HG03565 (cell line): ENCODE measurements around the gene TPPP.
"Not testable (repeated sequence)": the region's sequence is repeated elsewhere in the genome, so short reads cannot be mapped to it uniquely, and the experiment has no call there.

Experiments used
- ATAC-seq: cut with Tn5 transposase; IDR thresholded peaks from one replicate; pipeline ENCODE4 v1.9.1; 2021; ENCODE audit warnings: mild to moderate bottlenecking, moderate library complexity; ENCODE audit not compliant: unreplicated experiment

TPPP gene

DNA sequence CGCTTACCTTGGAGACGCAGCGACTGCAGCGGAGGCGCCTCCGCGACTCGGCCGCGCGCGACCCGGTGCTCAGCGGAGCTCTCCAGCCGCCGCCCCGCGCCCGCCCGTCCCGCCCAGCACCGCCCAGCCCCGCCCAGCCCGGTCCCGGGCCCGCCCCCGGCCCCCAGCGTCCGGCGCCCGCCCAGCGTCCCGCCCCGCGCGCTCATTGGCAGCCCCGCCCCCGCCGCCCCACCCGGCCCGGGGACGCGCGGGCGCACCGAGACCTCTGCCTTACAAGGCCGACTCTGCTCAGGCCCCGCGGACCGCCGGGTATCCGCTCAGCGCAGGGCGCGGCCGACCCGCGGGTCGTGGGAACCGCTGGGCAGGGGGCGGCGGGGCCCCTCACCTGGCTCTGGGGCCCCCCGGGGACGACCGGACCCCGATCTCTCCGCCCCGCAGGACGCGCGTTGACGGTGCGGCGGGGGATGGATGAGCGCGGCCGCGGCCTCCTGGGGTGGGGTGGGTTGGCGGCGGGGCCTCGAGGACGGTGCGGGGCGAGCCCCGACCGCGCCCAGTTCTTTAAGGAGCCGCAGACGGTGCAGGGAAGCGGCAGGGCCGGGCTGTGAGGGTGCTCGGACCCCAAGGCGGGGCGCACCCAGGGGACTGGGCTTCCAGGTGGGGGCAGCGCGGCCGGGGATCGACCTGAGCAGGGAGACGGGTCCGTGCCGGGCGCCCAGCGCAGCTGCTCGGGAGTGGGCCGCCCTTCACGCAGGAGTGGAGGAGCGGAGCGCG, at the start of gene TPPP:
TSS of gene TPPP (minus strand) at position 82 of the 771 bp plus-strand sequence. CDS start 15,292 bp downstream, outside the sequence.
- peak; percentile 36 for ATAC-seq

DNA sequence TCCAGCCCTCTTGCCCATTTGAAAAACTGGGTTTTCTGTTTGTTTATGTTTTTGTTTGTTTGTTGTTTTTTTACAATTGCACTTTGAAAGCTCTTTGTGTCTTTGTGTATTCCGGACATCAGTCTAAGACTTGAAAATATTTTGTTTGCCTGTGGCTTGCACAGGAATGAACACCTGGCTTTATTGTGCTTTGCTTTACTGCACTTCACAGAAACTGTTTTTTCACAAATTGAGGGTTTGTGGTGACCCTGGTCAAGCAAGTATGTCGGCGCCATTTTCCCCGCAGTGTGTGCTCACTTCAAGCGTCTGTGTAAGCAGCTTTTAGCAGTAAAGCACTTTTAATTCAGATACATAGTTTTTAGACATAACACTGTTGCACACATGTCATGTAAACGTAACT, 49.1 kb upstream of the TPPP start:
- not testable (repeated sequence) for ATAC-seq

DNA sequence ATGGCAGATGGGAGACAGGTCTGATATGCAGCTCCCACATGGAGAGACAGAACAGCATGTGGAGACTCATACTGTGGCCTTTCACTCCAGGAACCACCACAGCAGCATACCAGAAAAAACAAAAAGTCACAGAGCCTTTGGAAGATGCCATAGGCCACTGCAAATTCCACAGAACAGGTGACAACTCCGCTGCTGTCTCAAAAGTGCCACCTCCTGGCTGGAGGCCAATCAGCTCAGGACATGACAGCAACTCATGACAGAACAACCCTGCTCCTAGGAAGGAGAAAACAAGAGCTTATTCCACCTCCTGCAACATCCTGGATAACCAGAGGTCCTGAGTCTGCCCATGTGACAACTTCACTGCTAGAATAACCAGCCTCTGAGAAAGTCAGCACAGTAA, 41.0 kb upstream of the TPPP start:
- not testable (repeated sequence) for ATAC-seq

DNA sequence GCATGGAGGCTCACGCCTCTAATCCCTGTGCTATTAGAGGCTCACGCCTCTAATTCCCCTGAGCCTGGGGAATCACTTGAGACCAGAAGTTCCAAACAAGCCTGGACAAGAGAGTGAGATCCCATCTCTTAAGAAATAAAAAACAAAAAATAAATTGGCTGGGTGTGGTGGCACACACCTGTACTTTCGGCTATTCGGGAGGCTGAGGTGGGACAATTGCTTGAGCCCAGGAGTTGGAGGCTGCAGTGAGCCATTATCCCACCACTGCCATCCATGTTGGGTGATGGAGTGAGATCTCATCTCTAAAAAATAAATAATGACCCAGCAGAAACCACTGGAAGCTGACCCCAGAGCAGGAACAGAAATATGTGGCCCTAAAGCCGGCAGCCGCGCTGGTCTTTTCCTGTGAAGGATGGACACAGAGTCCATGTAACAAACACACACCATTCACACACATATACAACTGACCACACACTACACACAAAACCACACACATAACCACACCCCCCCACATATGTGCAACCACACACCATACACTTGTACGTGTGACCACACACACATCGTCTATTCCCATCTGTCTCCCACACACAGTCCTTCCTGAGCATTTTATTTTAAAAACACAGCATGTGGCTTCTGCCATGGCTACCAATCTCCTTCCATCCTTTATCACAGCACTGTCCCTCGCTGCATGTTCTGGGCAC, 39.8 kb upstream of the TPPP start:
- ATAC-seq, result not testable (repeated sequence)

DNA sequence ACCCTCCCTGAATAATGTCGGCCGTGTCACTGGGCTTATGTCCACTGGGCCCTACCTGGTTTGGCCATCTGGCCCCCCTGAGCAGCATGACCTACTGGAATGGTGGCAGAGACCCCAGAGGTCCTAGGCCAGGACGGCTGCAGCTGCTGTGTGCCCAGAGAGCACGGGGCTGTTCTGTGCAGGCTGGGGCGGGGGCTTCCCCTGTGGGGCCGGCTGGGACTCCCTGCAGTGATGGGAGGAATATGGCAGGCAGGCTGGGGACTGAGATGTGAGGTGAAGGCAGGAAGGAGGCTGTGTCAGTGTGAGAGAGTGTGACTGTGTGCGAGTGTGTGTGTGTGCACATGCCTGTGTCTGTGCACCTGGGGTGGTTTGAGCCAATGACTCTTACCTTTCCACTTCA, 36.1 kb upstream of the TPPP start:
- not testable (repeated sequence) for ATAC-seq

DNA sequence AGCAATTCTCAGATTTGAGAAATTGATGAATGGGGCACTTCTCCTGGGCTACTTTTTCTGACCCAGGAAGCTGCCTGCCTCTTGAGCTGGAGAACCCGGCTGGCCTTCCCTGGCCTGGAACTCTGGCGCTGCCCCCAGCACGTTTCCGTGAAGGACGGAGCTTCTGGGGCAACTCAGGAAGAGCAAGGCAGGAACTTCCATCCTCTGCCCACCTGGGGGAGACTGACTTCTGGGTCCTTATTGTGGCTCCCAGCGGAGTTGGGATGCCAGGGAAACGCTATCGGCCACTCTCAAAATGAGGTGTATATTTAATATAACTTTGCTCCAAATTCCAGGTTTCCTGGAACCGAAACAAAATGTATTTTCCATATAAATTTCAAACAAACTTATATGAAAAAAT, 33.9 kb upstream of the TPPP start:
- not testable (repeated sequence) for ATAC-seq

DNA sequence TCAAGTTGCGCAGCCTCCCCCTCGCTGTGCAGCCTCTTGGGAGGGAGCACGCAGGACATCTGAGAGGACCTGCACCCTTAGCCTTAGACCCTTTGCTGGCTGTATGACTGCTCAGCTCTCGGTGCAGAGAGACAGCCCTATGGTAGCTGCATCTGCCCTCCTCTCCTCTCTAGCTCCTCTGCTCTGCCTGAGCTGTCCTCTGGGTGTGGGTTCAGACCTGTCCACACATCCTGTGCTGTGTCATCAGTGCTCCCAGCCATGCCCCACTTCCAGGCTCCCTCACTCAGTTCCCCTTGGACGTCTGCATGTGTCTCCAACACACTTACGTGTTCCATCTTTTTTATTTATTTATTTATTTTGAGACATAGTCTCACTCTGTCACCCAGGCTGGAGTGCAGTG, 30.7 kb upstream of the TPPP start:
- ATAC-seq, result not testable (repeated sequence)

DNA sequence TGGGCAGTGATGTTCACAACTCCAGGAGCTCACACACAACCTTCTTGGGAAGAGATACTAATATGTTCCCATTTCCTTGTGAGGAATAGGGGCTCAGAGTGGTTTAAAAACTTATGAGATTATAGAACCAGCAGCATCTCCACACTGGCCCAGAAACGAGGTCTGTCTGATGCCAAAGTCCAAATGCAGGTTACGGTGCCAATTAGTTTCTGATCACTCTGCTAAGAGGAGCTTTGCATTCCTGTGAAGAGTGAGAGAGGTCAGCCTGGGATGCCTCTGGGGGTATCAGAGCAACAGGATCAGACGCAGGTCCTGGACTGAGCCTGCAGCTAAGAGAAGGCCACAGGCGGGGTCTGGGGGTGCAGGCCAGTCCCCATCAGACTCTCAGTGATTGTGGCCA, 30.2 kb upstream of the TPPP start:
- not testable (repeated sequence) for ATAC-seq

DNA sequence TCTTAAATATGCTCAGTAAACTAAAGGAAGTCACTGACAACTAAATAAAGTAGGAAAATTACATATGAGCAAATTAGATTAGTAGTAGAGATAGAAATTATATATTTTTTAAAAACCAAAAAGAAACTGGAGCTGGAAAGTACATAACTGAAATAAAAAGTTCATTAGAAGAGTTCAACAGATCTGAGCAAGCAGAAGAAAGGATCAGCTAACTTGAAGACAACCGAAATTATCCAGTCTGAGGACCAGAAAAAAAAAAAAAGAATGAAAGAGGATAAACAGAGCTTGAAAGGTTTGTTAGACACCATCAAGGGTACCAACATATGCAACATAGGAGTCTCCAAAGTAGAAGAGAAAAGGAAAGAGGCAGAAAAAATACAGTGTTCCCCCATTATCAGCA, 26.2 kb upstream of the TPPP start:
- ATAC-seq, result not testable (repeated sequence)

DNA sequence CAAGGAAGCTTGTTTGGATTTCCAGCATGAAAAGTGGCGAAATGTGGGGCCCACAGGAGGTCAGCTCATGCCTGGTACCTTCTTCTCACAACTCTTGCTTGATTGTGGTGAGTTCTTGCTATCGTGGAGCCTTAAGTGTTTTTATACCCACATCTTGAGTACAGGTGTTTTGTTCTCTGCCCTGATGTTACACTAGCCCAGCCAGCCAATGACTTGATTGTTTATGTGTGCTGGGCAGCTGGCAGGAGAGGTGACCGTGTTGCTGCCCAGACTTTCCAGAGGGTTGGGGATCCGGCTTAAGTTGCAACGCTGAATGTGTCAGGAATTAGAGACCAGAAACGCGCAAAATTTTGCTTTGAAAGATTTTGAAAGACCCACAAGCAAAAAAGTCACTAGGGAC, 24.0 kb upstream of the TPPP start:
- ATAC-seq, result no peak

DNA sequence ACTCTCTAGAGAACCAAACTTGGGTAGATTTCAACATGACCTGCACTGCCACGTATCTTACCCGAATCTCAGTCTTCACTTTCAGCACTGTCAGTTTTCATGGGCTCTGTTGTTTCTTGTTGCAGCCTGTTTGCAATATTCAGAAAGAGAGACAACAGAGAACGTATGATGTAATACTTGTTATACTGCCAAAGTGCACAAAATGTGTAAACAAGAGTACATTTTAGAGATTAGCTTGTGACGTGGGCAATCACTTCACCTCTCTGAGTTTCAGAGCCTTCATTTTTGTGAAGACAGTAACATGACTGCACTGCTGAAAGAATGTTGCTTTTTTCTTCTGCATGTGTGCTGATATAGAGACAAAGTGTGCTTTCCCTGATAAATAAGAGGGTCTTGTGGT, 23.6 kb upstream of the TPPP start:
- ATAC-seq, result not testable (repeated sequence)

DNA sequence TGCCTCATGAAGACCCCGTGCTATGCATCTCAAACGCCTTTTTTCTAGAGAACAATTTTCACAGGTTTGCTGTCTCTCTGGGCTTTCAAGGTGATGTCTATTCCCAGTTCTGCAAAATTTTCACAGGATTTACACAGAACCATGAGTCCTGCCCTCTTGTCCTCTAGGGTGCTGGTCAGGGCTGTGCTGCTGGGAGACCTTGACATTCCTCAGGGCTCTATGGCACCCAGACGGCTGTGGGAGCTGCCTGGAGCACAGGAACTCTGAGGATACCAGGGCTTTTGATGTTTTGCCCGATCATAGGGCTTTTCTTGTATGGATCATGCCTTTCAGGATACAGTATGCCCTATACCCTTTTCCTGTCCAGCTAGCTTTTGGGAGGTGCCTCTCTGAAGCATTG, 22.5 kb upstream of the TPPP start:
- not testable (repeated sequence) for ATAC-seq

DNA sequence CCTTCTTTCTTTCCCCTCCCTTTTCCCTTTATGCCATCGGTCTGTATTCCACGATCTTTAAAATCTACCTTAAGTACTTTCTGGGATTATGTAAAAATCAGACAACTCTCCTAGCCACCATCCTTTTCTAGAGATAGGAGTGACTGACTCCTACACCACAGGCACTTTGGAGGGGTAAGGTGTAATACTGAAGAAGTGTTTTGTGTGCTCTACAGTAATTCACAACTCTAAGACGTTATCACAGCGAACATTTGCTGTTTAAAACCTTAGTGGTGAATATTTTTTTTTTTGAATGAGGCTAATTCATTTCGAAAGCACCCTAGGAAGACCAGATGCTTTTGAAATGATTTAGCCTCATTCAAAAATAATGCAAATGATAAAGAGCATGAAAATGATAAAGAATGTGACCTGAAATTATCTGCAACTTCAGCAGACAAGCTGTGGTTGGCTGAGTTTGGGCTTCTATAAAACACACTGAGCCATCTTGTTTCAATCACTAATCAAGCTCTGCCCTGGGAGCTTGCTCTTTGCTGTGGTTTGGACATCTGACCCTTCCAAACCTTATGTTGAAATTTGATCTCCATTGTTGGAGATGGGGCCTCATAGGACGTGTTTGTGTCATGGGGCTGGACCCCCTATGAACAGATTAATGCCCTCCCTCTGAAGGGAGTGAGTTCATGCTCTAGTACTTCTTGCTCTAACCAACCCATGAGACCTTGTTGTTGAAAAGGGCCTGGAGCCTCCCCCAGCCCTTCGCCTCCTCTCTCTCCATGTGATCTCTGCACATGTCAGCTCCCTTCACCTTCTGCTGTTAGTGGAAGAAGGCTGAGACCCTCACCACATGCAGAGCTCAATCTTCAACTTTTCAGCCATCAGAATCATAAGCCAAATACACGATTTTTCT, 21.3 kb upstream of the TPPP start:
- not testable (repeated sequence) for ATAC-seq

DNA sequence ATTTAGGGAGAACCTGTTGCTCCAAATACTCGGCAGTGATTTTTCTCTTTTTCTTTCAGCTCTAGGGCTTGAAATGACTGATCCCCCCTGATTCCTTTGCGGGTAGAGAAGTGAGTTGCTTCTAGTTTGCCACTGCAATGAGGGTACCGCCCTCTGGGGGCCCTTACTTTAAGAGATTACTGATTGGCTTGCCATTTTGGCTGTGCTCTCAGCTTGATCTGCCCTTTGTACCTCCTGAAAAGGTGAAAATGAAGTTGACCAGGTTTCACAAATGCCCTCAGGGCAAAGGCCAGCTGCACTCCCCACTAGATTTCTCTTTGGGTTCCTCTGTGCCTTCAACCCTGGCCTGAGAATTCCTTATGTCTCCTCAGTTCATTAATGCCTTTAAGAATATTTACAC, 20.5 kb upstream of the TPPP start:
- not testable (repeated sequence) for ATAC-seq

DNA sequence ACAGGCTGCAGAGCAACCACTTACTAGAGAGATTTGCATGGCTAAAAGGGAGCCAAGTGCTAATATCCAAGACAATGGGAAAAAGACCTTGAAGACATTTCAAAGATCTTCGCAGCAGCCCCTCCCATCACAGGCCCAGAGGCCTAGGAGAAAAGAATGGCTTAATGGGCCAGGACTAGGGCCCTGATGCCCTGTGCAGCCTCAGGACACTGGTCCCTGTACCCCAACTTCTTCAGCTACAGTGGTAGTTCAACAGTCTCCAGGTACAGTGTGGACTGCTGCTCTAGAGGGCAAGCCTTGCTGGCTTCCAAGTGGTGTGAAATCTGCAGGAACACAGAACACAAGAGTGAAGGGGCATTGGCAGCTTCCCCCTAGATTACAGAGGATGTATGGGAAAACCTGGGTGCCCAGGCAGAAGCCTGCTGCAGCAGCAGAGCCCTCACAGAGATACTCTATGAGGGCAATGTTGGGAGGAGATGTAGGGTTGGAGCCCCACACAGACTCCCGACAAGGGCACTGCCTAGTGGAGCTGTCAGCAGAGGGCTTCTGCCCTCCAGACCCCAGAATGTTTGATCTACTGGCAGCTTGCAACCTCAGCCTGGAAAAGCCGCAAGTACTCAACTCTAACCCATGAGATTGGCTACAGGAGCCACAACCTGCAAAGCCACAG, 15.8 kb upstream of the TPPP start:
- not testable (repeated sequence) for ATAC-seq

DNA sequence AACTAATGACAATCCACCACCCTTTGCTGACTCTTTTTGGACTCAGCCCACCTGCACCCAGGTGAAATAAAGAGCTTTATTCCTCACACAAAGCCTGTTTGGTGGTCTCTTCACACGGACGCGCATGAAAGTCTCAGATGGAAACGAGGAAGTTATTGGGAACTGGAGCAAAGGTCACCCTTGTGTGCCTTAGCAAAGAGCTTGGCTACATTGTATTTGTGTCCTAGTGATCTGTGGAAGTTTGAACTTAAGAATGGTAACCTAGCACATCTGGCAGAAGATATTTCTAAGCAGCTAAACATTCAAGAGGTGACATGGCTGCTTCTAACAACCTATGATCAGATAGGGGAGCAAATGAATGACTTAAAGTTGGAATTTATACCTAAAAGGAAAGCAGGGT, 15.2 kb upstream of the TPPP start:
- not testable (repeated sequence) for ATAC-seq

DNA sequence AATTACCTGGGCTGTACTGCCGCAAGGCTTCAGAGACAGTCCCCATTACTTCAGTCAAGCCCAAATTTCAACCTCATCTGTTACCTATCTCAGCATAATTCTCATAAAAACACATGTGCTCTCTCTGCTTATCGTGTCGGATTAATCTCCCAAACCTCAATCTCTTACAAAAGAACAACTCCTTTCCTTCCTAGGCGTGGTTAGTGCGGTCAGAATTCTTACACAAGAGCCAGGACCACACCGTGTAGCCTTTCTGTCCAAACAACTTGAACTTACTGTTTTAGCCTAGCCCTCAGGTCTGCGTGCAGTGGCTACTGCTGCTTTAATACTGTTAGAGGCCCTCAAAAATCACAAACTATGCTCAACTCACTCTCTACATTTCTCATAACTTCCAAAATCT, 13.0 kb upstream of the TPPP start:
- ATAC-seq, result not testable (repeated sequence)

DNA sequence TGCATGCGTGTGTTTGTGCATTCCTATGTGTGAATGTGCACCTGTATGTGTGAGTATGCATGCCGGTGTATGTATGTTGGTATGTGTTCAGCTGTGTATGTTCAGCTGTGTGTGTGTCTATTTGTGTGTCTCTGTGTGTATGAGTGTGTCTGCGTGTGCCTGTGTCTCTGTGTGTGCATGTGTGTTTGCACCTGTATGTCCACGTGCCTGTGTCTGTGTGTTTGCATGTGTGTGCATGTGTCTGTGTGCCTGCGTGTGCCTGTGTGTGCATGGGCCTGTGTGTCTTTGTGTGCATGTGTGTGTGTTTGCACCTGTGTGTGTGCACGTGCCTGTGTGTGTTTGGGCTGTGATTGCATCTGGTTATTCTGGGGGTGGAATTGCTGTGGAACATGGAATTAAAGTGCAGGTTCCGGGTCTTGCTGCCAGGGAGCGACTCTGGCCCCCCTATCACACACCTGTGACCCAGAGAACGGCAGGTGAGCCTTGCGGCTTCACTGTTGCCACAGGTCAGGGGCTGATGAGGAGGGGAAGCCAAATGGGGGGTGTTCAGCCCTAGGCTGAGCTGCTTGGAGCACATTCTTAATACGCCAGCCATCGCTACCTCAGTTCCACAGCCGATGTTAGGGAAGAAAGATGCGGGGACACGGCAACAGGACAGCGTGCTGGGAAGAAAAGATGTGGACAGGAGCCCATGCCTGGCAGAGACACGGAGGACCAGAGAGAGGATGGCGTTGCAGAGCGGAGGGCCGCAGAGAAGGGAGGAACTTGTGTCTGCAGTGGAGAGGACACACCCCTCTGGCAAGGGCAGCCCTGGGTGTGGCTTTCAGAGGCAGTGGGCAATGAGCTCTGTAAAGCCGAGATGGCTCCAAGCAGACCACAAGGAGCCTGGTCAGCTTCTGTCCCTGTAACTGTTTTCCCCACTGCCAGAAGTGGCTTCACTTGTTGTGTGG, 3.9 kb upstream of the TPPP start:
- not testable (repeated sequence) for ATAC-seq

DNA sequence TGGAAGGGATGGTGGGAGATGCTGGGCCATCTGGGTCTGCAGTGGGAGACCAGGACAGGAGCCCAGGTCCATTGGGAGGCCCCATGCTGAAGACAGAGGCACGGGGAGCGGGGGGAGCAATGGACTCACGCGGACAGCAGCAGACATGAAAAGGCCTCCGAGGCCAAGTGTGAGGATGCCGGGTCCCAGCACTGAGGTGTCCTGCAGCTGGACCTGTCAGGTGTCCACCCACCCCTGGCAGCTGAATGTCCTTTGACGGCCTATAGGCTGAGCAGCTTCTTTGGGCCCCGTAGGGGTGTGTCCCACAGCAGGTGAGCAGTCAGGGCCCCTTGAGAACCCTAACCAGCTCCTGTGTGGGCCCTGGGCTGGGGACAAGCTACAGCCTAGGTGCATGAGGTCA, 3.0 kb upstream of the TPPP start:
- ATAC-seq, result not testable (repeated sequence)
